ENCODE data around the gene SNORC. TPM values are rescaled to one million over a fixed set of nuclear protein-coding genes. Genes with fewer than 3 reads are reported as not detected.

Gene SNORC
- total RNA-seq, 1 donor from 2014 or later: not detected

GRCh38 chr2:232854082-232854481, 16.0 kb upstream of the SNORC start:
- Mint-ChIP-seq H3K27ac (no peak overlapping the region), H3K4me3 (no peak overlapping the region), H3K27me3 (ENCODE audit: insufficient read depth, low read depth) (no peaks in the 10 kb centered on the region), H3K4me1 (no peaks in the 10 kb centered on the region), H3K9me3 (no peaks in the 10 kb centered on the region), H3K36me3 (peaks cover 27% of the 10 kb centered on the region)
- Histone ChIP-seq H3K27me3 (no peaks in the 10 kb centered on the region), H3K9me3 (ENCODE audit: low read depth) (no peaks in the 10 kb centered on the region), H3K36me3 (no peaks in the 10 kb centered on the region), H3K4me3 (no peak overlapping the region), H3K4me2 (no peak overlapping the region), H2AFZ (replicated peaks) (no peak overlapping the region), H3K4me1 (no peaks in the 10 kb centered on the region), H3K9ac (no peak overlapping the region), H3F3A (ENCODE audit: low read depth) (peaks cover 3% of the 10 kb centered on the region), H3K79me2 (ENCODE audit: low read depth) (no peaks in the 10 kb centered on the region), H3K27ac (no peak overlapping the region), H4K20me1 (ENCODE audit: low read depth) (no peaks in the 10 kb centered on the region)
- no peak for DNase-seq (ENCODE audit: low spot score)
- no peak for TF ChIP-seq EZH2 (IDR thresholded peaks at IDR 0.05)
- no peak for TF ChIP-seq CTCF (IDR thresholded peaks at IDR 0.05)
- TF ChIP-seq EZH2phosphoT487 (IDR thresholded peaks at IDR 0.05): no peak

- H3K27ac Mint-ChIP-seq: no peak overlapping the region
- Histone ChIP-seq H3K9me3 (ENCODE audit: low read depth) (no peaks in the 10 kb centered on the region), H4K20me1 (ENCODE audit: low read depth) (no peaks in the 10 kb centered on the region), H3K27ac (no peak overlapping the region), H3K4me3 (no peak overlapping the region), H2AFZ (replicated peaks) (no peak overlapping the region), H3K4me2 (no peak overlapping the region), H3K79me2 (ENCODE audit: low read depth) (no peaks in the 10 kb centered on the region), H3K9ac (no peak overlapping the region), H3K4me1 (no peaks in the 10 kb centered on the region), H3K27me3 (no peaks in the 10 kb centered on the region), H3K36me3 (no peaks in the 10 kb centered on the region), H3F3A (ENCODE audit: low read depth) (peaks cover 3% of the 10 kb centered on the region)
- H3K9me3 Mint-ChIP-seq: no peaks in the 10 kb centered on the region
- H3K36me3 Mint-ChIP-seq: peaks cover 23% of the 10 kb centered on the region
- no peaks in the 10 kb centered on the region for H3K4me1 Mint-ChIP-seq
- H3K27me3 Mint-ChIP-seq (ENCODE audit: insufficient read depth, low read depth): no peaks in the 10 kb centered on the region
- TF ChIP-seq EZH2phosphoT487 (IDR thresholded peaks at IDR 0.05) (no peak), EZH2 (IDR thresholded peaks at IDR 0.05) (no peak), CTCF (IDR thresholded peaks at IDR 0.05) (no peak)
- DNase-seq (ENCODE audit: low spot score): no peak
- H3K4me3 Mint-ChIP-seq: no peak overlapping the region
Measured at GRCh38 chr2:232857158-232857563, 12.9 kb upstream of the SNORC start.

- H3K9me3 Mint-ChIP-seq: no peaks in the 10 kb centered on the region
- Histone ChIP-seq H3K79me2 (ENCODE audit: low read depth) (no peaks in the 10 kb centered on the region), H3K27ac (no peak overlapping the region), H3K9ac (no peak overlapping the region), H3K9me3 (ENCODE audit: low read depth) (no peaks in the 10 kb centered on the region), H4K20me1 (ENCODE audit: low read depth) (peaks cover 3% of the 10 kb centered on the region), H3K36me3 (no peaks in the 10 kb centered on the region), H2AFZ (replicated peaks) (no peak overlapping the region), H3K4me2 (no peak overlapping the region), H3F3A (ENCODE audit: low read depth) (no peaks in the 10 kb centered on the region), H3K27me3 (no peaks in the 10 kb centered on the region), H3K4me3 (no peak overlapping the region), H3K4me1 (no peaks in the 10 kb centered on the region)
- no peak overlapping the region for H3K27ac Mint-ChIP-seq
- no peak for DNase-seq (ENCODE audit: low spot score)
- H3K36me3 Mint-ChIP-seq: peaks cover 21% of the 10 kb centered on the region
- no peaks in the 10 kb centered on the region for H3K4me1 Mint-ChIP-seq
- no peaks in the 10 kb centered on the region for H3K27me3 Mint-ChIP-seq (ENCODE audit: insufficient read depth, low read depth)
- no peak for TF ChIP-seq EZH2phosphoT487 (IDR thresholded peaks at IDR 0.05)
- no peak for TF ChIP-seq CTCF (IDR thresholded peaks at IDR 0.05)
- TF ChIP-seq EZH2 (IDR thresholded peaks at IDR 0.05): no peak
- no peak overlapping the region for H3K4me3 Mint-ChIP-seq
Measured at GRCh38 chr2:232859385-232859916, 10.6 kb upstream of the SNORC start.
